AG09309 (cell line): ENCODE data around the gene DHODH.

Experiments
- DNase-seq: peaks from one replicate; pipeline ENCODE4 v3.0.0-alpha.2; 2010; ENCODE audit warnings: low read depth
- H3K4me3 ChIP-seq: 2 replicates; pipeline ENCODE4 v1.5.1; 2011; ENCODE audit warnings: mild to moderate bottlenecking, low read depth, low read length, moderate library complexity; ENCODE audit not compliant: control insufficient read depth
- TF ChIP-seq, protein P1 (sequence below): IDR thresholded peaks from 2 replicates; pipeline ENCODE4 v1.5.1; 2011; ENCODE audit warnings: mild to moderate bottlenecking, low read depth, low read length, inconsistent platforms; ENCODE audit not compliant: insufficient read depth, control insufficient read depth; ENCODE audit errors: missing control alignments

The DHODH gene

DNA sequence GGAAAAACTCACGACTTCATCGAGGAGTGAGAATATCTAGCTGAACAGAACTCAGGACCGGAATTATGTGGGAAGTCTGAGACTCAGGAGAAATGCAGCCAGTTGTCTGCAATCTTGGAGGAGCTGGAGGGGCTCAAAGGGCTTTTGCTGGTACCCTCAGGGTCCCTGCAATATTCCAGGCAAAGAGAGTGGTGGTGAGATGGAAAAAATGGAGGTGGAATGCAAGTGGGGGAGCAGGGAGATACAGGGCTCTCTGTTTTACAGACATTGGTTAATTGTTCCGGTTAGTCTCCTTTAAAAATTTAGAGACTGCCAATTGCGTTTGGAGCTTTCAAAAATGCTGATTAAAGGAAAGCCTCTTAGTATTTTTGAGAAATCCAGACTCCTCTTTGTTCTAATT, 27.6 kb downstream of the DHODH start:
- no peak for DNase-seq
- no peak overlapping the region for H3K4me3 ChIP-seq
- TF ChIP-seq, protein P1, sequence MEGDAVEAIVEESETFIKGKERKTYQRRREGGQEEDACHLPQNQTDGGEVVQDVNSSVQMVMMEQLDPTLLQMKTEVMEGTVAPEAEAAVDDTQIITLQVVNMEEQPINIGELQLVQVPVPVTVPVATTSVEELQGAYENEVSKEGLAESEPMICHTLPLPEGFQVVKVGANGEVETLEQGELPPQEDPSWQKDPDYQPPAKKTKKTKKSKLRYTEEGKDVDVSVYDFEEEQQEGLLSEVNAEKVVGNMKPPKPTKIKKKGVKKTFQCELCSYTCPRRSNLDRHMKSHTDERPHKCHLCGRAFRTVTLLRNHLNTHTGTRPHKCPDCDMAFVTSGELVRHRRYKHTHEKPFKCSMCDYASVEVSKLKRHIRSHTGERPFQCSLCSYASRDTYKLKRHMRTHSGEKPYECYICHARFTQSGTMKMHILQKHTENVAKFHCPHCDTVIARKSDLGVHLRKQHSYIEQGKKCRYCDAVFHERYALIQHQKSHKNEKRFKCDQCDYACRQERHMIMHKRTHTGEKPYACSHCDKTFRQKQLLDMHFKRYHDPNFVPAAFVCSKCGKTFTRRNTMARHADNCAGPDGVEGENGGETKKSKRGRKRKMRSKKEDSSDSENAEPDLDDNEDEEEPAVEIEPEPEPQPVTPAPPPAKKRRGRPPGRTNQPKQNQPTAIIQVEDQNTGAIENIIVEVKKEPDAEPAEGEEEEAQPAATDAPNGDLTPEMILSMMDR = no peak

DNA sequence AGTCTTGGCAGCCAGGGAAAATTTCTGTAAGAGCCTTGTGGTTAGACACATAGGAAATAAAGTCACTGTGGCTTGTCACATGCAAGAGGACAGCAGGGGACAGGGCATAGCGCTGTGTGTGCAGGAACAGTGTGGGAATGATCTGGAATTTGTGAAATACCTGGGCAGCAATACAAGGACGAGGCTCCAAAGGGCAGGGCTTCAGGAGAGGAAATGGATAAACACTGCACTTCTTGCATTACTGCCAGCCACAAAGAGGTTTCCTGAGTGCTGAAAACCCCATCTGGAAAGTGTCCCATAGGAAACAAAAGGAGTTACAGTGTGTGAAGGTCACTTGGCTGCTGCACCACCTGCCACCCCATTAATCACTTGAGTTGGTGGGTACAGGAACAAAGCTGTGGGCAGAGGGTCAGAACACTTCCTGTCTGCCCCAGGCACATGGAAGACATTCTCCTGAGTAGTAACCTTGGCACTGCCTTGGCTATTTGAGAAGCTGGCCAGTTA, 33.7 kb downstream of the DHODH start:
- DNase-seq = no peak

DNA sequence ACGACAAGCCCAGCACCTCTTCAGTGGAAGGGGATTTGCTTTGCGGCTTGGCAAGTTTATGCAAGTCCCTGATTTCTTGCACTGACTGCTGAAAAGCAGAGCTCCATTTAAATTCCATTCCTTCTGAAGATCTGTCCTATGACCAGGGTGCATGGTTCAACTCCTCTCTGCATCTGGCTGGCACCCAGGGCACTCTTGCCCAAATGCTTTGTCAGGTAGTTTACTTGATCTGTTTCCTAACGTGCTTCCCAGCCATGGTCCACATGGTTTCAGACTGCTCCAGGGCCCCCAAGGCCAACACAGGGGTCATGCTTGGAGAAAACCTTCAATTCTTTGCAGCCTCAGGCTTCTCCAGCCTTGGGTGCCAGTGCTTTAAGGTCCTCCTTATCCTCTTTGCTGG, 34.5 kb downstream of the DHODH start:
- H3K4me3 ChIP-seq = no peak overlapping the region
- no peak for DNase-seq
- TF ChIP-seq, protein P1 = no peak

More for the DNA sequence above, 33.7 kb downstream of the DHODH start:
- H3K4me3 ChIP-seq = no peak overlapping the region
- TF ChIP-seq, protein P1 = no peak

DNA sequence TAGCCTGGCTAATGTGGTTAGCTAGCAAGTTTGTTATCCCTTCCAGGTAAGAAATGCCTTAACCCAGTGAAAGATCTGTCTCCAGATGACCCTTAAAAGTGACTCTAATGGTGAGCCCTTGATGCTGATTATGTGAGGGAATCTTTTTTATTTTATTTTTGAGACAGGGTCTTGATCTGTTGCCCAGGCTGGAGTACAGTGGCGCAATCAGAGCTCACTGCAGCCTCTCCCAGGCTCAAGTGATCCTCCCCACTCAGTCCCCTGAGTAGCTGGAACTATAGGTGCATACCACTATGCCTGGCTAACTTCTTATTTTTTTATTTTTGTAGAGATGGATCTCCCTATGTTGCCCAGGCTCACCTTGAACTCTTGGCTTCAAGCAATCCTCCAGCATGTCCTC, 35.0 kb downstream of the DHODH start:
- TF ChIP-seq, protein P1 = no peak
- no peak for DNase-seq
- no peak overlapping the region for H3K4me3 ChIP-seq

DNA sequence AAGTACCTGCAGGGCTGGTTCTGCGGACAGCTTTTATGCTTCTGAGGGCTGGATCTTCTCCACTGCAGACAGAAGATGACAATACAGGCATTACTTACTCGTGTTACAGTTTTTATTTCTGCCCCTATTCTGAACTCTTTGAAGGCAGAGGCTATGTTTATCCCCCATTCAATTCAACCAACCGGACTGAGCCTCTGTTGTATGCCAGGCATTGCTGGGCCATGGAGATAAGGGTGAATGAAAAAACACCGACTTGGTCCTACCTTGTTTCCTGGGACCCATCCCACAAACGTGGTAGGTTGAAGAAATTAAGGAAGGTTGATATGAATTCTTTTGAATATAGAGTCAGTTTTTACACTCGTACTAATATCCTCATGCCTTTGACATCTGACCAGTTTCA, 35.8 kb downstream of the DHODH start:
- TF ChIP-seq, protein P1 = no peak
- no peak for DNase-seq
- H3K4me3 ChIP-seq = no peak overlapping the region

DNA sequence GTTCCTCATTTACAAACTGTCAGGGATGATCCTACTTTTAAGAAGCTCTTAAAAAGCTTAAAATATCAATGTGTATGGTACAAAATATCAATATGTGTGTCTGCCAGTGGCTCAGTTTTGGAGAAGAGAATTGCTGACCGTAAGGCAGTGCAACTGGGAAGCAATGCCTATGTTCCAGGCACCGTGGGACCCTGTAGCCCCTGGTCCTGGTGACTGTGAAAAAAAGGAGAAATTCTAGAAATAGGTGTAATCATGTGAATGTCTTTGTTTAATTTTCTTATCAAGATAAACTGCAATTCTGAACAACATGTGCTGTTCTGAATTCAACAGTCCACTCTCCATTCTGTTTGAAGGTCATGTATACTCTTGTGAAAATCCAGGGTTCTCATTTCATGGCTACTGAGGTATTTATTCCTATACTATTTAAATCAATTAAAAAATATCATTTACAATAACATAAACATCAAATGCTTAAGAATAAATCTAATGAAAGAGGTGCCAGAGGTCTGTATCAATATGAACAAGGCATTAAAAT, 36.3 kb downstream of the DHODH start:
- TF ChIP-seq, protein P1 = no peak
- no peak for DNase-seq
- H3K4me3 ChIP-seq = no peak overlapping the region
